Vagina (tissue), 2 donors: ENCODE data around the gene ZNF85.
"Not testable (repeated sequence)": the region's sequence is repeated elsewhere in the genome, so short reads cannot be mapped to it uniquely, and the experiment has no call there.

Source experiments
- CTCF ChIP-seq, 3 experiments: fragments of 450-650 bp in 2 of 3; fragments of 200-600 bp in 1 of 3; sonication (generic) in 1 of 3; IDR thresholded peaks; one replicate each; pipeline ENCODE4 v1.5.1; 2017 to 2019; ENCODE audit warnings: antibody characterized with exemption in 3 of 3, mild to moderate bottlenecking in 2 of 3, moderate library complexity in 2 of 3
- POLR2A ChIP-seq, 2 donors: fragments of 450-650 bp; IDR thresholded peaks; one replicate each; pipeline ENCODE4 v1.6.1; 2017; ENCODE audit warnings: antibody characterized with exemption in 2 of 2, mild to moderate bottlenecking in 2 of 2, moderate library complexity in 2 of 2
- POLR2AphosphoS5 ChIP-seq, 2 donors: sonication (generic); formaldehyde crosslinking; IDR thresholded peaks; one replicate each; pipeline ENCODE4 v1.9.0; 2017; ENCODE audit warnings: antibody characterized with exemption in 2 of 2, mild to moderate bottlenecking in 2 of 2, low read depth in 1 of 2; ENCODE audit not compliant: insufficient read depth in 1 of 2

- not testable (repeated sequence) for TF ChIP-seq CTCF (IDR thresholded peaks at IDR 0.05); POLR2A (IDR thresholded peaks at IDR 0.05); POLR2AphosphoS5 (IDR thresholded peaks at IDR 0.05; ENCODE audit: insufficient read depth in 1 of 2, low read depth in 1 of 2)
Observed at GRCh38 chr19:20936322-20936947, 13.4 kb downstream of the ZNF85 start.
